GM19467 (cell line): ENCODE measurements around the gene PIGN.

Experiments used
- ATAC-seq: cut with Tn5 transposase; IDR thresholded peaks from one replicate; pipeline ENCODE4 v1.9.1; 2021; ENCODE audit warnings: mild to moderate bottlenecking, moderate library complexity; ENCODE audit not compliant: unreplicated experiment

The PIGN gene

GRCh38 chr18:62023536-62023935 is 163.3 kb downstream of the PIGN start:
- no peak for ATAC-seq

DNA sequence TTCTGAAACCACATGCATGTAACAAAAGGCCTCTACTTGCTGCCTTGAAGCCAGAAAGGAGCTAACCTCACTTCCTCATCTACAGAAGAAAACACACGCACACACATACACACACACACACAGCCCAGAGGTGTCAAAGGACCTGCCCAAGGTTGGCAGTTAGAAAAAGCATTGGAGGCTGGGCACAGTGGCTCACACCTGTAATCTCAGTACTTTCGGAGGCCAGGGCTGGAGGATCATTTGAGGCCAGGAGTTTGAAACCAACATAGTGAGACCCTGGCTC is 168.2 kb downstream of the PIGN start:
- no peak for ATAC-seq

DNA sequence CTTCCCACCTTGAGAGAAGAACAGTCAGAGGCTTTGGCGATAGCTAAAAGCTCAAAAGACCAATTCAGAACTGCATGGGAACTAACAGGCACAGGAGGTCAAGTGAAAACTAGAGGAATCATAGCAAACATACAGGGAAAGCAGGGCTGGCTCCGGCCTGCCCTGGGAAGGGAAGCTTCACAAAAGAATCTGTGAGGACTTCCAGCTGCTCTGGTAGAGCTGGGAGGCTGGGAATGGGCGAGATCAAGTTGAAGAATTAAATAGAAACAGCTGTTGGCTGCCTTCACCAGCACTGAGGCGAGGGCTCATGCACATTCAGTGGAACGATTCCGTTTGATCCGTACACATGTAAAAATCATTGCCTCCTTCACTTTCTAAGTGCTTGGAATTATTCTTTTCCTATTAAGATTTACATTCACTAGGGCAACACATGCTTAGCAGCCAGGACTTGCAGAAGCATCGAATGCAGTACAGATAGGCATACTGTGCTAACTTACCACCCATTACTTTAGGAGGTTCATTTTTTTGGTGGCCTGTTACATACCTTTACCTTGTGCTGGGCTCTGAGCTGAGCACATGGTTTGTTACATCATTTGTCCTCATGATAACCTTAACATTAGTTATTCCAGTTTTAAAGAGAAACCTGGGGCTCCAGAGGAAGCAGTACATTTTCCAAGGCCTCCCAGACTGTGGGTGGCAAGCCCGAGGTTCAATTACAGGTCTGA is 168.7 kb downstream of the PIGN start:
- ATAC-seq = no peak

DNA sequence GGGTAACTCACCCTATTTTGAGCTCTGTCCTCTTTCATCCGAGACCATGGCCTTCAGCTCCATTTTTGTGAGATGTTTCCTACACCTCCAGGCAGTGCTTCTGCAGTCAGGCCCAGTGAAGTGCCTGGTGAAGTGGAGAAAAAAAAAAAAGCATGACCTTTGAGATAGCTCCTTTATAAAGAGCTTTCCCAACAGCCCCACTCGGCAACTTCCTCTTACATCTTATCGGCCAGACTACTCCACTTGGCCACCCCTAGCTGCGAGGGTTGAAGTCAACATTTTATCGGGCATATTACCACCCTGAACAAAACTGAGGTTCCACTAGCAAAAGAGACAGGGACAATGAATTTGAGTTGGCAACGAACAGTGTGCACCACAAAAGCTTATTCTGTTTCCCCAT is 169.2 kb downstream of the PIGN start:
- no peak for ATAC-seq

DNA sequence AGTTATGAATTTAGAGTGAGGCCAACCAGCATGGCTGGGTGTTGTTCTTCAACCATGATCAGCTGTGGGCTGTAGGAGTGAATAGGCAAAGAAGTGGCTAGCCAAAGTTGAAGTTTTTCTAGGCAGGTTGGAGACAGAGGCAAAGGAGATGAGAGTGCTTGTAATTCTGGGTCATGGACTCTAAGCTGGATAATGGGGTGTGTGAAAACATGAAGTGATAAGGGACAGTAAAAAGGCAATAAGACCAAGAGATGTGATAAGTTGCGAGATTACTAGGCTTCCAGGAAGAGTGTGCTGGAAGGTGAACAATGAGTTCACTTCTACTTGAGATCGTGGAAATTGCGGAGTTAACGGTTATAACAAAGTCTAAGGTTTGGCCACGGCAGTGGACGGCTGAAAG is 175.4 kb downstream of the PIGN start:
- ATAC-seq = no peak

DNA sequence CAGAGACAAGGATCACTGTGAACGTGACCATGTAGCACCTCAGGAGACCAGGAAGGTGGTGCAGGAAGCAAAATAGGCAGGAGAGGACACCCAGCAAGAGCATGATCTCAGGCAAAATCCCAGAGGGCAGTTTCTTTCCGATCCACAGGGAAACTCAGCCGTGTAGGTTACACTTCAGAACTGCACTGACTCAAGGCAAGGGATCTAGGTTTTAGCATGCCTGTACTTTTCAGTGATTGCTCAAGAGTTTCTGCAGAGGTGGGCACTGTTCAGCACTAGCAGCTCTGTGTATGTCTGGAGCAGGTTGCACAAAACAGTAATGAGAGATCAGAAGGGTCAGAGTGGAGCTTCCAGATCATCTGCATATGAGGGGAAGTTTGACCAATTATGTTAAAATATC is 177.3 kb downstream of the PIGN start:
- ATAC-seq = no peak

DNA sequence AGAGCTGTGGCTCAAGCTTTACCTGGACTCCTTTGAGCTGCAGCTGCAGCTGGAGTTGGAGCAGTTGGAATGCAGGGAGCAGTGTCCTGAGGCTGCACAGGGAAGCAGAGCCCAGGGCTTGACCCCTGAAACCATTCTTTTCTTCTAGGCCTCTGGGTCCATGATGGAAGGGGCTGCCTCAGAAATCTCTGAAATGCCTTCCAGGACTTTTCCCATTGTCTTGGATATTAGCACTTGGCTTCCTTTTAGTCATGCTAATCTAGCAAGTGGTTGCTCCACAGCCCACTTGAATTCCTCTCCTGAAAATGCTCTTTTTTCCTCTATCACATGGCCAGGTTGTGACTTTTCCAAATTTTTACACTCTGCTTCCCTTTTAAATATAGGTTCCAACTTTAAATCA is 185.5 kb downstream of the PIGN start:
- ATAC-seq = no peak

DNA sequence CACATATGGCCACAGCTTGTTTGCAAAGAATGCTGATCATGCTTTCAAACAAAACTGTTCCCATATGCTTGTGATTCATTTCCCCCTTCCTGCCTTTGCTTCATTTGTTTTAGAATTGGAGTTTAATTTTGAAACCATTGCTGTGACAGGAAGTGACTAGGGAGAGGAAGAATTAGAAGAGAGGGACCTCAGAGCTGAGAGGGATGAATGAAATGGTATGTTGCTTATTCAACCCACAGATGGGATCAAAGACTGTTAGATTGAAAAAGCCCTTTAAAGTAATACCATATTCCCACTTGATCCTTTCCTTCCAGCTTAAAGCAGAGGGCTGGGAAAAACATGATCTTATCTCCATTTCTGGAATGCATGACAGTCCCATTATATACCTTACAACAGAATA is 187.9 kb downstream of the PIGN start:
- no peak for ATAC-seq

- ATAC-seq = no peak
These were observed 188.5 kb downstream of the PIGN start for GRCh38 chr18:61998335-61998734.

- ATAC-seq = no peak
These were observed 191.2 kb downstream of the PIGN start for GRCh38 chr18:61995618-61996017.

GRCh38 chr18:61993831-61994230 is 193.0 kb downstream of the PIGN start:
- ATAC-seq = no peak

- ATAC-seq = no peak
These were observed 193.9 kb downstream of the PIGN start for GRCh38 chr18:61992923-61993322.

GRCh38 chr18:61992285-61992684 is 194.6 kb downstream of the PIGN start:
- no peak for ATAC-seq

DNA sequence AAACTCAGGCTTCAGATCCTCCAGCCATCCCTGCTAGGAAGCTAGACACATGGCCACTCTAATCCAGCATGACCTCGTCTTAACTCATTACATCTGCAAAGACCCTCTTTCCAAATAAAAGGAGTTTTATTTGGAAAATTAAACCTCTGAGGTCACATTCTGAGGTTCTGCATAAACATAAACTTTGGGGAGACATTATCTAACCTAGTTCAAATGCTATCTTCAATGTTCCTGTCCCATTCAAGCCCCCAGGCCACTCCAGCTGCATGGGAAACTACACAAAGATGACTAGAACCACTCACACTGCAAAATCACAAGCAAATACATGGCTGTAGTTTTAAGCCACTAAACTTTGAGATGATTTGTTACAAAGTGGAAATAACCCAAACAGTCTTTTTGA is 195.0 kb downstream of the PIGN start:
- no peak for ATAC-seq

DNA sequence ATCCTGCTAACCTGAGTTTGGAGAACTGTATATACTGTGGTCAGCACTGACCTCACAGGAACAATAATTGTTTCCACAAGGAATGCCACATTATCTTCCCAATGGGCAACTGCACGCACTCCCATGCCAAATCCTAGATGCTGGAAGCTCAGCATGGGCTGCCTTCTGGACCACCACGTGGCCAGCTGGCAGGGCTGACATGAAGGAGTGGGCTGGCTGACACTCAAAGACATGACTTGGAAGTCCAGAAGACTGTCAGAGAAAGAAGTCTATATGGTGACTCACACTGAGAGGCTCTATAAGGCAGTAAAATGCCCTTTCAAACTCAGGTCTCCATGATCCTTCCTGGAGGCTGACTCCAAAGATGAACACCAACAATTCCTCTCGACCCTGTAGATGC is 195.7 kb downstream of the PIGN start:
- no peak for ATAC-seq
